ENCODE data around the gene CTCF.

The CTCF gene

GRCh38 chr16:67685388-67686112 lies 123.2 kb downstream of the CTCF start:
- no peaks in the 10 kb centered on the region for H3K27me3 ChIP-seq (ENCODE audit: insufficient read depth, low read length, poor library complexity, severe bottlenecking)
- H3K9me2 ChIP-seq (replicated peaks; ENCODE audit: low read depth, low read length) = no peaks in the 10 kb centered on the region
- no peak overlapping the region for H3K4me3 ChIP-seq (ENCODE audit: low read length, poor library complexity, severe bottlenecking)
- H3K36me3 ChIP-seq (ENCODE audit: insufficient read depth, low read length) = peaks cover 38% of the 10 kb centered on the region
- H4K20me1 ChIP-seq (ENCODE audit: insufficient read depth, low read length, poor library complexity, severe bottlenecking) = no peaks in the 10 kb centered on the region
- no peaks in the 10 kb centered on the region for H3K4me1 ChIP-seq (ENCODE audit: insufficient read depth, low read length, poor library complexity, severe bottlenecking)
- H3F3A ChIP-seq (ENCODE audit: low read depth) = no peaks in the 10 kb centered on the region
- H3K9ac ChIP-seq (ENCODE audit: low read depth, low read length, poor library complexity, severe bottlenecking) = no peak overlapping the region
- H3K79me2 ChIP-seq (ENCODE audit: insufficient read depth, low read length) = no peaks in the 10 kb centered on the region
- H3K4me2 ChIP-seq (ENCODE audit: low read depth, low read length, poor library complexity, severe bottlenecking) = no peak overlapping the region
- no peaks in the 10 kb centered on the region for H3K9me3 ChIP-seq (ENCODE audit: insufficient read depth, low read depth, low read length)
- H2AFZ ChIP-seq (ENCODE audit: low read length) = no peak overlapping the region
- TF ChIP-seq EZH2phosphoT487 (IDR thresholded peaks at IDR 0.05; ENCODE audit: borderline replicate concordance) = no peak
